Muscle layer of colon (tissue), 2 donors: ENCODE measurements around the gene COL25A1.

Source experiments
- H3K27ac ChIP-seq: one replicate; pipeline ENCODE4 v1.7.0; 2013; ENCODE audit warnings: low read depth, mild to moderate bottlenecking, low read length, moderate library complexity
- H3K27me3 ChIP-seq, 2 donors: one replicate each; pipeline ENCODE4 v1.7.0; 2013; ENCODE audit warnings: low read length in 2 of 2, mild to moderate bottlenecking in 2 of 2; ENCODE audit not compliant: insufficient read depth in 2 of 2, control insufficient read depth in 1 of 2
- H3K36me3 ChIP-seq: one replicate; pipeline ENCODE4 v1.7.0; 2013; ENCODE audit warnings: mild to moderate bottlenecking, low read length; ENCODE audit not compliant: insufficient read depth
- H3K4me1 ChIP-seq: one replicate; pipeline ENCODE4 v1.7.0; 2013; ENCODE audit warnings: mild to moderate bottlenecking, low read length; ENCODE audit not compliant: insufficient read depth
- H3K4me3 ChIP-seq, 2 donors: one replicate each; pipeline ENCODE4 v1.7.0; 2013; ENCODE audit warnings: low read length in 2 of 2, low read depth in 1 of 2, mild to moderate bottlenecking in 1 of 2, moderate library complexity in 1 of 2
- H3K9ac ChIP-seq: one replicate; pipeline ENCODE4 v1.7.0; 2013; ENCODE audit warnings: low read length
- H3K9me3 ChIP-seq: one replicate; pipeline ENCODE4 v1.7.0; 2013; ENCODE audit warnings: mild to moderate bottlenecking, low read length
- donor health status: abdominal sarcoma.
- donor health status: Adenocarcinoma of cecum.

The COL25A1 gene

GRCh38 chr4:109183931-109184490 is 118.4 kb downstream of the COL25A1 start:
- Histone ChIP-seq H3K9ac (no peak overlapping the region), H3K27ac (no peak overlapping the region), H3K4me1 (no peaks in the 10 kb centered on the region), H3K27me3 (no peaks in the 10 kb centered on the region), H3K4me3 (no peak overlapping the region), H3K36me3 (no peaks in the 10 kb centered on the region), H3K9me3 (no peaks in the 10 kb centered on the region)

- H3K4me1 ChIP-seq, result no peaks in the 10 kb centered on the region
- no peaks in the 10 kb centered on the region for H3K36me3 ChIP-seq
- no peak overlapping the region for H3K4me3 ChIP-seq
- H3K27ac ChIP-seq, result no peak overlapping the region
- H3K9me3 ChIP-seq, result no peaks in the 10 kb centered on the region
- no peak overlapping the region for H3K9ac ChIP-seq
- H3K27me3 ChIP-seq, result no peaks in the 10 kb centered on the region
Observed at GRCh38 chr4:109182696-109183095, 119.8 kb downstream of the COL25A1 start.

GRCh38 chr4:109179061-109179460 is 123.4 kb downstream of the COL25A1 start:
- Histone ChIP-seq H3K4me1 (no peaks in the 10 kb centered on the region), H3K36me3 (no peaks in the 10 kb centered on the region)

GRCh38 chr4:109177096-109177810 is 125.2 kb downstream of the COL25A1 start:
- no peak overlapping the region for H3K27ac ChIP-seq
- no peaks in the 10 kb centered on the region for H3K36me3 ChIP-seq
- no peak overlapping the region for H3K4me3 ChIP-seq
- H3K9ac ChIP-seq, result no peak overlapping the region
- no peaks in the 10 kb centered on the region for H3K4me1 ChIP-seq
- no peaks in the 10 kb centered on the region for H3K27me3 ChIP-seq
- H3K9me3 ChIP-seq, result no peaks in the 10 kb centered on the region

More at GRCh38 chr4:109179061-109179460, 123.4 kb downstream of the COL25A1 start:
- Histone ChIP-seq H3K27ac (no peak overlapping the region), H3K27me3 (no peaks in the 10 kb centered on the region), H3K9ac (no peak overlapping the region), H3K4me3 (no peak overlapping the region), H3K9me3 (no peaks in the 10 kb centered on the region)

- H3K27ac ChIP-seq, result no peak overlapping the region
- H3K4me1 ChIP-seq, result no peaks in the 10 kb centered on the region
- no peaks in the 10 kb centered on the region for H3K27me3 ChIP-seq
- no peak overlapping the region for H3K4me3 ChIP-seq
- no peak overlapping the region for H3K9ac ChIP-seq
- no peaks in the 10 kb centered on the region for H3K9me3 ChIP-seq
- H3K36me3 ChIP-seq, result no peaks in the 10 kb centered on the region
Observed at GRCh38 chr4:109174224-109174953, 128.1 kb downstream of the COL25A1 start.

- Histone ChIP-seq H3K4me1 (no peaks in the 10 kb centered on the region), H3K9ac (no peak overlapping the region), H3K36me3 (no peaks in the 10 kb centered on the region), H3K9me3 (no peaks in the 10 kb centered on the region), H3K27me3 (no peaks in the 10 kb centered on the region), H3K4me3 (no peak overlapping the region), H3K27ac (no peak overlapping the region)
Observed at GRCh38 chr4:109172301-109172700, 130.2 kb downstream of the COL25A1 start.

- Histone ChIP-seq H3K4me3 (no peak overlapping the region), H3K36me3 (no peaks in the 10 kb centered on the region), H3K4me1 (no peaks in the 10 kb centered on the region), H3K9ac (no peak overlapping the region), H3K27me3 (no peaks in the 10 kb centered on the region), H3K9me3 (no peaks in the 10 kb centered on the region), H3K27ac (no peak overlapping the region)
Observed at GRCh38 chr4:109171070-109171469, 131.4 kb downstream of the COL25A1 start.

- Histone ChIP-seq H3K9me3 (no peaks in the 10 kb centered on the region), H3K36me3 (no peaks in the 10 kb centered on the region), H3K4me3 (no peak overlapping the region), H3K9ac (no peak overlapping the region), H3K4me1 (no peaks in the 10 kb centered on the region), H3K27me3 (no peaks in the 10 kb centered on the region), H3K27ac (no peak overlapping the region)
Observed at GRCh38 chr4:109169170-109169569, 133.3 kb downstream of the COL25A1 start.

GRCh38 chr4:109166586-109166985 is 135.9 kb downstream of the COL25A1 start:
- Histone ChIP-seq H3K27ac (no peak overlapping the region), H3K36me3 (no peaks in the 10 kb centered on the region), H3K9me3 (no peaks in the 10 kb centered on the region), H3K27me3 (no peaks in the 10 kb centered on the region), H3K9ac (no peak overlapping the region), H3K4me1 (no peaks in the 10 kb centered on the region), H3K4me3 (no peak overlapping the region)

- Histone ChIP-seq H3K9ac (no peak overlapping the region), H3K27ac (no peak overlapping the region), H3K36me3 (no peaks in the 10 kb centered on the region), H3K27me3 (no peaks in the 10 kb centered on the region), H3K4me1 (no peaks in the 10 kb centered on the region), H3K9me3 (no peaks in the 10 kb centered on the region), H3K4me3 (no peak overlapping the region)
Observed at GRCh38 chr4:109166126-109166525, 136.3 kb downstream of the COL25A1 start.

- Histone ChIP-seq H3K4me1 (no peaks in the 10 kb centered on the region), H3K36me3 (no peaks in the 10 kb centered on the region), H3K9ac (no peak overlapping the region), H3K9me3 (no peaks in the 10 kb centered on the region), H3K27me3 (no peaks in the 10 kb centered on the region), H3K27ac (no peak overlapping the region), H3K4me3 (no peak overlapping the region)
Observed at GRCh38 chr4:109164011-109164410, 138.4 kb downstream of the COL25A1 start.
